Liver (tissue), 3 donors: Measurements from ENCODE around the gene RNGTT.

ENCODE experiments used
- CTCF ChIP-seq: fragments of 150-350 bp; IDR thresholded peaks from 2 replicates; pipeline ENCODE4 v1.5.1; 2017; ENCODE audit warnings: improper control_type of control experiment, low read depth, low read length; ENCODE audit not compliant: missing input control
- SP1 ChIP-seq: IDR thresholded peaks from 2 replicates; pipeline ENCODE4 v1.6.1; 2018; ENCODE audit warnings: antibody characterized with exemption, mild to moderate bottlenecking
- TAF1 ChIP-seq: conservative IDR thresholded peaks from 2 replicates; pipeline ENCODE4 v1.6.1; 2016; ENCODE audit warnings: antibody characterized with exemption, mild to moderate bottlenecking
- donor health status: healthy.
- donor health status: healthy.

DNA sequence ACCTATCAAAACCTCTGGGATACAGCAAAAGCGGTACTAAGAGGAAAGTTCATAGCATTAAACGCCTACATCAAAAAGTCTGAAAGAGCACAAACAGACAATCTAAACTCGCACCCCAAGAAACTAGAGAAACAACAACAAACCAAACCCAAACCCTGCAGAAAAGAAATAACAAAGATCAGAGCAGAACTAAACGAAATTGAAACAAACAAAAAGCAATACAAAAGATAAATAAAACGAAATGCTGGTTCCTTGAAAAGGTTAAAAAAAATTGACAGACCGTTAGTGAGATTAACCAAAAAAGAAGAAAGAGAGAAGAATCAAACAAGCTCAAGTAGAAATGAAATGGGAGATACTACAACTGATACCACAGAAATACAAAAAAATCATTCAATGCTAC, 302.3 kb downstream of the RNGTT start:
- TF ChIP-seq SP1 (no peak), TAF1 (no peak), CTCF (no peak)
